ENCODE results near the gene MRPL36. TPM values are rescaled to one million over a fixed set of nuclear protein-coding genes. Genes with fewer than 3 reads are reported as not detected.
A peak's percentile ranks its signal among the peaks of the same experiment; 100 is the strongest.

The MRPL36 gene
- total RNA-seq, 1 donor from 2014 or later, result 38.0 TPM

DNA sequence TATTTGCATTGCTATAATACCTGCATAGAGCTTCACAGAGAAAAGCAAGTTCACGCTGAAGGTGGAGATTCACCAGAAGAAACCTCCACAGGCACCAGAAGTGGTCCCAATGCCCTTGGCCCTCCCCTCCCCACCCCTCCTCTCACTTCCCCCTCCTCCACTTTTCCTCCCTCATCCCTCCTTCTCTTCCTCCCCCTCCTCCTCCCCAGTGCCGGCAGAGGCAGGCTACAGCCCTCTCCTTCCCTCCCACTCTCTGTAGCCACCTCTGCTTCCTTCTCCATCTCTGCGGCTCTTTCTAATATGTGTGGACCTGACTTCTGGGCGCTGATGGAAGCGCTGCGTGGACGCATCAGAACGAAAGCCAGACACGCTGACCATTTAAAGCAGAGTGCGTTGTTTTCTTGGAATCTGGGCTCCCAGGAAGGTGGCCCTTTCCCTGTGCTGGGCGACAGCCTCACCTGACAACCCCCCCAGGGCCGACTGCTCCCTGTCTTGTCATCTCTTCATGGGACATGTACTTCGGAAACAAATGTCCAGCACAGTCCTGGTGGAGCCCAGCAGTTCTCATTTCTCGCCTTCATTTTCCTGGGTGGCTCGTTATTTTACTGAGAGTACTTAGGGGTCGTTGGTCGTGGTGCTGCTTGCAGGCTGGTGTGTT lies 31.1 kb upstream of the MRPL36 start:
- H3K4me3 Mint-ChIP-seq, result no peak overlapping the region
- H3K9me3 Mint-ChIP-seq, result no peaks in the 10 kb centered on the region
- no peak overlapping the region for H3K27ac Mint-ChIP-seq
- DNase-seq (ENCODE audit: low spot score in 2 of 2, unreplicated experiment in 2 of 2), result no peak
- TF ChIP-seq, protein P1, sequence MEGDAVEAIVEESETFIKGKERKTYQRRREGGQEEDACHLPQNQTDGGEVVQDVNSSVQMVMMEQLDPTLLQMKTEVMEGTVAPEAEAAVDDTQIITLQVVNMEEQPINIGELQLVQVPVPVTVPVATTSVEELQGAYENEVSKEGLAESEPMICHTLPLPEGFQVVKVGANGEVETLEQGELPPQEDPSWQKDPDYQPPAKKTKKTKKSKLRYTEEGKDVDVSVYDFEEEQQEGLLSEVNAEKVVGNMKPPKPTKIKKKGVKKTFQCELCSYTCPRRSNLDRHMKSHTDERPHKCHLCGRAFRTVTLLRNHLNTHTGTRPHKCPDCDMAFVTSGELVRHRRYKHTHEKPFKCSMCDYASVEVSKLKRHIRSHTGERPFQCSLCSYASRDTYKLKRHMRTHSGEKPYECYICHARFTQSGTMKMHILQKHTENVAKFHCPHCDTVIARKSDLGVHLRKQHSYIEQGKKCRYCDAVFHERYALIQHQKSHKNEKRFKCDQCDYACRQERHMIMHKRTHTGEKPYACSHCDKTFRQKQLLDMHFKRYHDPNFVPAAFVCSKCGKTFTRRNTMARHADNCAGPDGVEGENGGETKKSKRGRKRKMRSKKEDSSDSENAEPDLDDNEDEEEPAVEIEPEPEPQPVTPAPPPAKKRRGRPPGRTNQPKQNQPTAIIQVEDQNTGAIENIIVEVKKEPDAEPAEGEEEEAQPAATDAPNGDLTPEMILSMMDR (IDR thresholded peaks at IDR 0.05; ENCODE audit: unreplicated experiment), result no peak
- peaks cover 24% of the 10 kb centered on the region for H3K27me3 Mint-ChIP-seq (ENCODE audit: low read depth)
- peaks cover 6% of the 10 kb centered on the region for H3K36me3 Mint-ChIP-seq
- H3K4me1 Mint-ChIP-seq, result peaks cover 12% of the 10 kb centered on the region

DNA sequence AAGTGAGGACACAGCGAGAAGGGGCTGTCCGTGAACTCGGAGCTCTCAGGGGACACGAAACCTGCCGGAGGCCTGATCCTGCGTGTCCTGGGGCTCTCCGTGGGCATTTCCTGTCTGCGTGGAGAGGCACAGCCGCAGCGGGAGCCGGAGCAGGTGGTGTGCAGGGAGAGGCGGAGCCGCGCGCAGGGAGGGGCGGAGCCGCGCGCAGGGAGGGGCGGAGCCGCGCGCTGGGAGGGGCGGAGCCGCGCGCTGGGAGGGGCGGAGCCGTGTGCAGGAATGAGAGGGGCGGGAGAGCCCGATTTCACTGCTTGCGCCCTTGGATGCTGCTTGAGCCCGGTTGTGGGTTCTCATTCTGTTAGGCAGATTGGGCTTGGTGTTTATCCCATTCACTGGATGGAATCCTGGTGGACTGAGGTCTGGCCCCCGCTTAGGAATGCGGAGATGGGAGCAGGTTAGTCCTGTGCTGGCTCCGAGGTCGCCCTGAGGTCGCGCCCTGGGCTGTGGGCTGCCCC lies 28.3 kb upstream of the MRPL36 start:
- peak overlapping the region; percentile 36 for H3K4me3 Mint-ChIP-seq
- H3K4me1 Mint-ChIP-seq, result peaks cover 12% of the 10 kb centered on the region
- H3K27ac Mint-ChIP-seq, result no peak overlapping the region
- DNase-seq (ENCODE audit: low spot score in 2 of 2, unreplicated experiment in 2 of 2), result no peak
- no peaks in the 10 kb centered on the region for H3K9me3 Mint-ChIP-seq
- peaks cover 9% of the 10 kb centered on the region for H3K27me3 Mint-ChIP-seq (ENCODE audit: low read depth)
- peaks cover 10% of the 10 kb centered on the region for H3K36me3 Mint-ChIP-seq
- TF ChIP-seq, protein P1 (IDR thresholded peaks at IDR 0.05; ENCODE audit: unreplicated experiment), result no peak

DNA sequence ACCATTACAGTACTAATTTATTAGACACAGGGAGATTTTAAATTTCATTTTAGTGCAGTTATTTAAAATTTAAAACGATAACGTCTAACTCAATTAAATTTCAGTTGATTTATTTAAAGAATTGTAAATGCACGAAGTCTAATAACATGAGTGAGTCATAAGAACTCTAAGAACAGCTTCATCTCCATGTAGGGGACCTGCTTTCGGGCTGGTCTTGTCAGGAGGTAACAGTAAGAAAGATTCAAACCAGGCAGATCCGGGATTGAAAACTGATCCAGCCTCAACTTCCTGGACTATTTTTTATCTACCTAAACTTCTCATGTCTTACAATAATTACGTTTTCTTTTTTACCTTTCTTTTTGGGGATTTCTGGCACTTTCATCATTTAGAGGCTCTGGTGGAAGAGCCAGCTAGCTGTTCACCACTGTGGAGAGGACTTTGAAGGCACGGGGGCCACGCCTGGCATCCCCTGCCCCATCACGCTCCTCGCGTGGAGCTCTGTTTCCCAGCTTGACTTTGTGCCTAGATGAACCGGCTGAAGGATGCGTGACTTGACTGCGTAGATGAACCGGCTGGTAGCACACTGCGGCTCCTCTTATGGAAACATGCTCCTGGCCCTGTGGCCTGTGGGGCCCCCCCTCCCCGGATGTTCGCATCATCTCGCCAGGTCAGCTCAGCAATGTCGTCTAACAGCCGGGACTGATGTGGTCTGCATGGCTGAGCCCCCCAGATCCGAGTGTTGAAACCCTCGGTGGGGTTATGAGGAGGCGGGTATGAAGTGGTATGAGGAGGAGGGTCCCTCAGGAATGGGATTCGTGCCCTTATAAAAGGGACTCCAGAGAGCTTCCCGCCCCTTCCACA lies 27.6 kb upstream of the MRPL36 start:
- H3K36me3 Mint-ChIP-seq, result peaks cover 12% of the 10 kb centered on the region
- no peak for DNase-seq (ENCODE audit: low spot score in 2 of 2, unreplicated experiment in 2 of 2)
- TF ChIP-seq, protein P1 (IDR thresholded peaks at IDR 0.05; ENCODE audit: unreplicated experiment), result no peak
- H3K4me1 Mint-ChIP-seq, result peaks cover 11% of the 10 kb centered on the region
- H3K27me3 Mint-ChIP-seq (ENCODE audit: low read depth), result peaks cover 6% of the 10 kb centered on the region
- no peaks in the 10 kb centered on the region for H3K9me3 Mint-ChIP-seq
- H3K4me3 Mint-ChIP-seq, result peak overlapping the region; percentile 36
- H3K27ac Mint-ChIP-seq, result no peak overlapping the region

DNA sequence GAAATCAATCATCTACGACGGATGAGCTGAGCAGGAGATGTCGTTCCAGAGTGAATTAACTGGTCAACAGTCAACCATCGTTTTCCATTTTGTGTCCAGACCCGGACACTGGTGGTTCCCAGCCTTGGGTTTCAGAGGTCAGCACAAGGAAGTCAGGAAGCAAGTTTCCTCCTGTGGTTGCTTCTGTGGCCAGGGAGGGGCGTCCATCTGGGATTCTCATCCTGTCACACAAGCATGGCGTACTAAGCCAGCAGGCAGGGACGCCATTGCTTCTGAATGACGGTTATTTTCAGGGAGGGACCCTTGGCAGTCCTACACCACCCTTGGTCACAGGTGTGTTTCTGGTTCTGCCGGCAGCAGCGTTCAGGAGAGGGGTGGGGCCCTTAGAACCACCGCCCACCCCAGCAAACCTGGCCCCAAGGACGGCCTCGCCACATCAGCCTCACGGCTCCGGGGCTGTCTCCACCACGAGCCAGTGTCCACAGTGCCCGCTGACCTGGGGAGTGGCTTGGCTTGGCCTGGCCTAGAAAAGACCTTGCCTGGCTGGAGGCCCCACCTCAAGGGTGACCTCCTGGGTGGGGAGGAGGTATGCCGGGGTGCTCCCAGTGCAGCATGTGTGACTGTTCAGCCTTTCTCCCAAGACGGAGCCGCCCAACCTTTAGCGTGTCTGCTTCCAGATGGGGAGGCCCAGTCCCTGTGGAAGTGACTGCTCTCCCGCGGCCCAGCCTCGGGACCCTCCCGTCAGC lies 26.8 kb upstream of the MRPL36 start:
- no peaks in the 10 kb centered on the region for H3K9me3 Mint-ChIP-seq
- no peak for DNase-seq (ENCODE audit: low spot score in 2 of 2, unreplicated experiment in 2 of 2)
- peaks cover 19% of the 10 kb centered on the region for H3K36me3 Mint-ChIP-seq
- H3K4me1 Mint-ChIP-seq, result peaks cover 4% of the 10 kb centered on the region
- no peak overlapping the region for H3K4me3 Mint-ChIP-seq
- TF ChIP-seq, protein P1 (IDR thresholded peaks at IDR 0.05; ENCODE audit: unreplicated experiment), result no peak
- H3K27ac Mint-ChIP-seq, result no peak overlapping the region
- peaks cover 4% of the 10 kb centered on the region for H3K27me3 Mint-ChIP-seq (ENCODE audit: low read depth)

Measured in mesothelial cell of epicardium (in vitro differentiated cells).